Brain pericyte (primary cell): ENCODE results near the gene SLC6A3.

Experiments
- DNase-seq: peaks from one replicate; pipeline ENCODE4 v3.0.0-alpha.2; 2012; ENCODE audit warnings: low read depth, low spot score

The SLC6A3 gene

DNA sequence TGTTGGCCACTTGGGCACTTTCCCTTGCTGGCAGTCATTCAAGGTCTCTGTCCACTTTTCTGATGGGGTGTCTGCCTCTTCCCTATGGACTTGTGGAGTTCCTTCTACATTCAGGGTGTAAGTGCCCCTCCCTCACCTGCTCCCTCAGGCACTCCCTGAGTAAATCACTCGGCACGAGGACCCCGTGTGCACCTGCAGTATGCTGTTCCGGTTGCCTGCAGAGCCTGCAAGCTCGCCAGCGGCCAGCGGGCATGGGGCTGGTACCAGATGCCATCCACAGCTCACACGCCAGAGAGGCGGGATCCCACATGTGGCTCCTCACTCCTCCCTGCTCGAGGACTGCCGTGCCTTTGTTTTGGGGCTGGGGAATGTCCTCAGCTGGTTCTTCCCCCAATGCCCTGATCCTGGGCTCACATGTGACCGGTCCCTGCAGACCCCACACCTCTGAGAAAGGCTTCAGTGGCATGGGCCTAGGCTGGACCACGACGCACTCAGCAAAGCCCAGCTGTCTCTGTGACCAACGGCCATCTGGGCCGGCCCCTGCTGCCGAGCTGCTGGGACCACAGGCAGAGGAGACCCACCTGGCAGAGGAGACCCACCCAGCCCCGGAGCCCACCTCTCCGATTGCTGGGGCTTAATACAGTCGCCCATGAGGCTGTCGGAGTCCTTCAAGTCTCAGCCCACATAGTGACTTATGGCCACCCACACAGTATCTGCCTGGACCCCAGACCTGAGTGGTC, 54.2 kb downstream of the SLC6A3 start:
- no peak for DNase-seq

DNA sequence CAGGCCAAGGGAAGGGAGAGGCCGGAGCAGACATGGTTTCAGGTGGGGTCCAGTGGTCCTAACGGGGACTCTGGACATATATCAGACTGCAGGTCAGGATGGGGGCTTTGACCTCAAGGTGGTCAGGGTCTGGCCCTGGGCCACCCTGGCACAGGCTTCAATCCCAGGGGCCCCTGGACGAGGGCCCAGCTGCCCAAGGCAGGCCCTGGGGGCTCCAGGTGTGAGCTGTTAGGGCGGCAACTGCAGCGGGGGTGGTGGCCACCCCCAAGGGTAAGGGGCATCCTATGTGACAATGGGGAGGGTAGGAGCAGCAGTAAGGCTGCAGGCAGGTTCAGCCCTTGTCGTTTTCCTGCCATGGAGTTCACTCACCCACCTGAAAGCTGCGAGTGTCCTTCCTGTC, 54.9 kb downstream of the SLC6A3 start:
- DNase-seq = no peak

DNA sequence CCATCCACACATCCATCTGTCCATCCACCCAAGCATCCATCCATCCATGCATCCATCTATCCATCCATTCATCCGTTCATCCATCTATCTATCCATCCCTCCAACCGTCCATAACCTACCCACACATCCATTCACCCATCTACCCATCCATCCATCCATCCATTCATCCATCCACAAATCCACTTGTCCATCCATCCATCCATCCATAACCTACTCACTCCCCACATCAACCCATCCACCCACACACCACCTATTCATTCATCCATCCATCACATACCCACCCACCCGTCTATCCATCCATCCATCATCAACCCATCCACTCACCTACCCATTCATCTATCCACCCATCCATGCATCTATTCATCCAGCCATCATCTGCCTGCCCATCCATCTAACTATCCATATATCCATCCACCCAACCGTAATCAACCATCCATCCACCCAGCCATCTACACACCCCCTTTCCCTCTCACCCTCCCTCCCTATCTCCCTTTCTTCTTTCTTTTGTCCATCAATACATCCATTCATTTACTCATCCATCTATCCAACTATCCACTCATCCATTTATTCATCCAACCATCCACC, 56.8 kb downstream of the SLC6A3 start:
- DNase-seq = no peak

DNA sequence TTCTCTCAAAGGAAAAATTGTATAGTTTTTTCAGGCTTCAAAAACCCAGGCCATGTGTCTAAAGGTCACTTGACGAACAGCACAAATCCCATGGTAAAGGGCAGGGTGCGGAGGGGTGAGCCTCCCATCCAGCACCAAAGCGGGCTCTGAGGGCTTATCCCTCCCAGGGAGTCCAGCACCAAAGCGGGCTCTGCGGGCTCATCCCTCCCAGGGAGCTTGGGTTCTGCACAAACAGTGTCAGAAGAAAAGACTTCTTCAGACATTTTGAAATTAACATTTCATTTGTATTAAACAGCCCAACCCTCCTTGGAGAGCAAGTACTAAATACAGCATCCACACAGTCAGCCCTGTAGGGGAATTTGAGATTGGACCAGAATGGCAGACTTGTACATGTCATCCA, 57.4 kb downstream of the SLC6A3 start:
- no peak for DNase-seq

DNA sequence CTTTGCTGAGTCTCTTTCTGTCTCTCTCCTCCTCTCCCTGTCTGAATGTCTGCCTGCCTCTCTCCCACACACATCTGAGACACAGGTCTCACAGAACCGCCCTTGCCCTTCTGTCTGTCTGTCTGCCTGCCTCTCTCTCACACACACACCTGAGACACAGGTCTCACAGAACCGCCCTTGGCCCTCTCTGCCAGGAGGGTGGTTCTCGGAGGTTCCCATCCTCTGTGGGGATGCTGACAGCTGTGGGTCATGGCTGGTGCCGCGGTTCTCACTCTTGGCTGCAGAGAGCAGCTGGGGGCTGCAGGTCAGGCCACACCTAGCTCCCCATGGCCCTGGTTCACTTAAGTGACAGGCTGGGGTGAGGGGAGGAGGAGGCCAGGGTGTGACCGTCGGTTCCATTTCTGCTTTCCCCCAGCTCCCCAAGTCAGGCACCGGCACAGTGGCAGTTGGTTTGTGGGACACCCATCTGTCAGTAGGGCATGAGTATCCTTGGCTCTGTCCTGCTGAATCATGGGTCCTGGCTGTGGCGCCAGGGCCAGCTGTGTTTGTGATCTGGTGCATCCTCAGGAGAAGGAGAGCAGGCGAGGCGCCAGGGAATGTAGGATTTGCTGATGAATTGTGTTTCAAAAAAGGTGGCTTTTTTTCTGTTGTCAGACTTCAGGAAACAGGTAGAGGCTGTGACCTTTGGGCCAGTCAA, 58.0 kb downstream of the SLC6A3 start:
- DNase-seq = no peak

DNA sequence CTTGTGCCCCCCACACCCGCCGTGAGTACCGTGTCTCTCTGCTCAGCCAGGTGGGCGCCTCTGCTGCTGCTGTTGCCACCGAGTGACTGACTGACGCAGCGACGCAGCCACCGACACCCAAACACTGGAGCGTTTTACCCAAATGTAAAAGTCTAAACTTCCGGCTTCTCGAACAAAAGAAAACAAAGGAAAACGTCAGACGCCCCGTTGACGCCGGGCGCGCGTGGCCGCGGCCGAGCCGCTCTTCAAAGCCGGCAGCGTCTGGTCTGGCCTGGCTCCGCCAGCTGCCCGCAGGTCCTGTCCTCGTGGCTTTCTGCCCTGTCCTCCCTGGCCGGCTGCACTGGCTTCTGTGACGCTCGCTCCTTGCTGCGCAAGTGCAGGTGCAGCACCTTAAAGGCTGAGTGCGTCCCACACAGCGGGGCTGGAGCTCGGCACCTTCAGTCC, 58.9 kb downstream of the SLC6A3 start:
- DNase-seq = no peak

DNA sequence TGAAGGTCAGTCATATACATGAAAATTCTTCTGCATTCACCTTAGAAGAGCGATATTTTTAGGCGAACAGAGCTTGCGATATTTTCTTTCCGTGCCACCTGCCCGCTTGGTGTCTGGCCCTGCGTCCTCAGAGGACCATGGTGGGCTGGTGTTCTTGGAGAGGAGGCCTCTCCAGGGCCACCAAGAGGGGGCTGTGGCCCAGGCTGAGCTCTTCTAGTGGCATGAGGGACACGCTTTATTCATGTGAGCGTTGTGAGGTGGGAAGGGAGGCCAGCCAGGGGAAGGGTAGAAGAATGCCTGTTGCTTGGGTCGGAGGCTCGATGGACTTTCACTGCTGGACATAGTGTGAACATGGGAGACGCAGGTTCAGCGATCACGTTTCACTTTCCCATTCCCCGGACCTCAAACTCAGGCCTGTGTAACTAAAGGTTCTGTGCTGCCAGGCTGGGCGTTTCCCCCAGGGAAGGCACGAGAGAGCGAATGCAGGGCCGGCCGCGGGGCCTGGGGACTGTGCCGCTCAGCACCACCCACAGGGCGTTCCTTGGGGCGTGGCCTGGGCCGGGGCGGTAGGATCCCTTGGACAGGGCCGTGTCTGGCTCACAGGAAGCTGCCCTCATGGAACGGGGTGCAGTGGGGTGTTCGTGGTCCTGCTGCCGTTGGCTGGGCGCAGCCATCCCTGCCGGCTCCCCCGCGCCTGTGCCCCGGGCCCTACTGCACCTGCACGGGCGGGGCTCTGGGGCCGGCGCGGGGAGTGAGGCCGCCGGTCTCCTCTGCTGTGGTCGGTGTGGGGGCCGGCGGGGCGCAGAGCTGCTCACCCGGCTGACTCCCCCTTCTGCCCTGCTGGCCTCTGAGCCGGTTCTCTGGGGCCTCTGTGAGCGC, 59.6 kb downstream of the SLC6A3 start:
- DNase-seq = no peak

DNA sequence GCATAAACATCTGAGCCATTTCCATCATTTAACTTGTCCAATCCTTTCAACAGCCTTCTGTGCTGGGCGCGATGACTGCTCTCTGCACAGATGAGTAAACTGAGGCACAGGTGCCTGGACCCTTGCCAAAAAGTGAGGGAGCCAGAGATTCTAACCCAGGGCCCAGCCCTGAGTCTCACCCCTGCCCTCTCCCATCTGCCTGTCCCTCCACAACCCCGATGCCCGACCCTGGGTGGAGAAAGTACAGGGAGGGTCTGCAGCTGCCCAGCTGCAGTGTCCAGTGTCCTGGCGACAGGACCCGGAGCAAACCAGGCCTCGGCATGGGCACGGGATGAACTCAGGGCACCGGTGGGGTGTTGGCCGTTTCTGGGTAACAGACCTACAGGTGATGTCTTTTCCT, 60.7 kb downstream of the SLC6A3 start:
- no peak for DNase-seq

DNA sequence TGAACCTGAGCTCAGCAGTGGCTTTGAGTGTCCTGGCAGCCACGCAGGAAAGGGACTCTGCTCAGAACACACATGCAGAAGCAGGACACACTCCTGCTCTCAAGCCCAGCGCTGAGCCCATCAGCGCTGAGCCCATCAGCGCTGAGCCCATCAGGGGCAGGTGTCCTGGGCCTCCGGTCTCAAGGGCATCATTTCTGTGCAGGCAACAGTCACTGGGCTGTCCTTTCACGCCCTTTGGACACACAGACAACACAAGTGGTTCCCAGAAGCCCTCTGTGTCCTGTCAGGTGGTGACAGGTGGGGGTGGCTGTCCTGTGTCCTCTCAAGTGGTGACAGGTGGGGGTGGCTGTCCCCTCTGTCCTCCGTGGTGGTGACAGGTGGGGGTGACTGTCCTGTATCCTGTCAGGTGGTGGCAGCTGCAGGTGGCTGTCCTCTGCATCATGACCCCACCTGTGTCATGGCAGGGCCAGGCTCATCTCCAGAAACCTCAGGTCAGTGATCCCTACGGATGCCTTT, 61.3 kb downstream of the SLC6A3 start:
- no peak for DNase-seq

DNA sequence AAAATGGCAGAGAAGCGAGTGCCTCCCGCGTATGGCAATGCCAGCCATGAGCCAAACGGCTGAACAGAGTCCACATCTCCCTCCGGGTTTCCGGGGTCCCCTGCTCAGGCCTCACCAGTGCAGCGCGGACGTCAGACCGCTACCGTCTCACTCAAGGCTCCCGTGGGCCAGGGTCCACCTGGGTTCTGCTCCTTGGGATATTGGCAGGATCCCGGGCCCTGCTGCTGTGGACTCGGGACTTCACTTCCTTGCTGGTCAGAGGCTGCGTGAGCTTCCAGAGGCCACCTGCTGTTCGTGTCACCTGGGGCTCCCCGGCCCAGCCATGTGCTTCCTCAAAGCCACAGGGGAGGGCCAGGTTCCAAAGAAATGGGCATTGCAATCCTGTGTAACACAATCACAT, 61.9 kb downstream of the SLC6A3 start:
- DNase-seq = no peak

DNA sequence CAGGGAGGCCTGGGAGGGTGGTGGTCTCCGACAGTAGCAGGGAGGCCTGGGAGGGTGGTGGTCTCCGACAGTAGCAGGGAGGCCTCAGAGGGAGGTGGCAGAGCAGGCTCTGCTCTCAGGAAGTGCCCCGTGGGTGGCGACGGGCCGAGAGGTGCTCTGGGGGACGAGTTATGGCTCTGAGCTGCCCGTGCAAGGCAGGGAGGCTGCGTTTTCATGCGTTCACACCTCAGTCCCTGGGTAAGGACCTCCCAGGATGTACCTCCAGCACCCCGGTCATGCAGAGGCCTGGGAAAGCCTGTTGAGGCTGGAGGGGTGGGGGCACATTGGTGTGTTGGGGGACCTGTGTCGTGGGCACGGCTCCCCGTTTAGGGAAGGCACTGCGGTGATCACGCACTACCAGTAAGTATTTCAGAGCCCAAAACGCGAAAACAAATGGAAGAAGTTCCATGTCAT, 63.0 kb downstream of the SLC6A3 start:
- no peak for DNase-seq

DNA sequence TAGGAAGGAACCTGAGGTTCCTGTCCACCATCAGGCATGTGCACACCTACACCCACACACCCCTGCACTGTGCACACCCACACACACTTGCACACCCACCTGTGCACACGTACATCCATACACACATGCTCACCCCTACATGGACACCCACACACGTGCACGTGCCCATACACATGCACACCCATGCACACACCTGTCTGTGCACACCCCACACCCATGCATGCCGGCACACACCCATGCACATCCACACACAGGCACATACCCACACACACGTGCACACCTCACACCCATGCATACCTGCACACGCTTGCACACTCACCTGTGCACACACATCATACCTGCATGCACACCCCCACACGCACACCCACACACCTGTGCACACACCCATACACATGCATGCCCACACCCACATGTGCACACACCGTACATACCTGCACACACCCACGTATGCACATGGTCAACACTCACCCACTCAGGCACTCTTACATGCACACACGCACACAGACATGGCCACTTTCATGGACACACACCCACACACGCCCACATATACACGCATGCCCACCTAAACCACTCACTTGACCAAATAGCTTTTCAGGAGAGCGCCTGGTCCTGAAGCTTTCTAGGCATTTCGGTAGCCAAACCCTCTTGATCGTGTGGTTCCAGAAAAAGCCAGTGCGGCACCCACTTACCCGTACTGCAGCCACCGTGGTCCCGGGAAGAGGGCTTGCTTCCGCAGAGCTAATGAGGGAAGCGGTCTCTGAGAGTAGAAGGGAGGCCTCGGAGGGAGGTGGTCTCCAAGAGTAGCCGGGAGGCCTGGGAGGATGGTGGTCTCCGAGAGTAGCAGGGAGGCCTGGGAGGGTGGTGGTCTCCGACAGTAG, 63.6 kb downstream of the SLC6A3 start:
- DNase-seq = no peak

DNA sequence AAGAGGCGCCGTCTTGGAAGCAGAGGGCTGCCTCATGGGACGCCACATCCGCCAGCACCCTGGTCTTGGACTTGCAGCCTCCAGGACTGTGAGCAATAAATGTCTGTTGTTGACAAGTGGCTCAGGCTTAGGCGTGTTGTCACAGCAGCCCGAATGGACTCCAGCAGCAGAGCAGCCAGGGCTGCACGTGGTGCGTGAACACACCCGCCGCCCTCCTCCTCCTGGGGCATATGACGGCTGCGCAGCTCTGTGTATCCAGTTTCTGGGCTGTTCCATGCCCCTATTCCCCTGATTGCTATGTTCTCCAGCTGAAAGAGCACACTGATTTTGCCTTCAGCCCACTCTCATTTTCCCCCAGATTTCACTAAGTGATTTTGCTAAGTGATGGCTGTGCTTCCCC, 64.3 kb downstream of the SLC6A3 start:
- no peak for DNase-seq

DNA sequence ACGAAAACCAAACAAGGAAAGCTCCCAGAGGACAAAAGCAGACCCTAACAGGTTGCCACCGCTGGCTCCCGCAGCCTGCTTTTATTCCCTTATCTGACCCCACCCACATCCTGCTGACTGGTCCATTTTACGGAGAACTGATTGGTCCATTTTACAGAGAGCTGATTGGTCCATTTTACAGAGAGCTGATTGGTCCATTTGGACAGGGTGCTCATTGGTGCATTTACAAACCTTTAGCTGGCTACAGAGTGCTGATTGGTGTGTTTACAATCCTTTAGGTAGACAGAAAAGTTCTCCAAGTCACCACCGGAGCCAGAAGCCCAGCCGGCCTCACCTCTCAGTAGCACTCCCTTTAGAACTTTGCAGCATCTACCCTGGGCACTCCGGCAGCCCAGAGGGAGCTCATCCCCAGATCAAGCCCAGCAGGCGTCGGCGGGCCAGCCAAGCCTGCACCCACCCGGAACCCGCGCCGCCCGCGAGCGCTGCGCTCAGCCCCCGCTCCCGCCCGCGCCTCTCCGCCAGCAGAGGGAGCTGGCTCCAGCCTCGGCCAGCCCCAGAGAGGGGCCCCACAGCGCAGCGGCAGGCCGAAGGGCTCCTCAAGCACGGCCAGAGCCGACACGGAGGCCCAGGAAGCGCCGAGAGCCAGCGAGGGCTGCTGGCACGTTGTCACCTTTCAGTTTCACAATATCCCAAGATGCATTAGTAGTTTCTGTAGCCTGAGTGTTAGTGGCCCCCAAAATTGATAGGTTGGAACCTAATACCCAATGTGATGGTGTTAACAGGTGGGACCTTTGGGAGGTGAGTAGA, 65.0 kb downstream of the SLC6A3 start:
- no peak for DNase-seq

DNA sequence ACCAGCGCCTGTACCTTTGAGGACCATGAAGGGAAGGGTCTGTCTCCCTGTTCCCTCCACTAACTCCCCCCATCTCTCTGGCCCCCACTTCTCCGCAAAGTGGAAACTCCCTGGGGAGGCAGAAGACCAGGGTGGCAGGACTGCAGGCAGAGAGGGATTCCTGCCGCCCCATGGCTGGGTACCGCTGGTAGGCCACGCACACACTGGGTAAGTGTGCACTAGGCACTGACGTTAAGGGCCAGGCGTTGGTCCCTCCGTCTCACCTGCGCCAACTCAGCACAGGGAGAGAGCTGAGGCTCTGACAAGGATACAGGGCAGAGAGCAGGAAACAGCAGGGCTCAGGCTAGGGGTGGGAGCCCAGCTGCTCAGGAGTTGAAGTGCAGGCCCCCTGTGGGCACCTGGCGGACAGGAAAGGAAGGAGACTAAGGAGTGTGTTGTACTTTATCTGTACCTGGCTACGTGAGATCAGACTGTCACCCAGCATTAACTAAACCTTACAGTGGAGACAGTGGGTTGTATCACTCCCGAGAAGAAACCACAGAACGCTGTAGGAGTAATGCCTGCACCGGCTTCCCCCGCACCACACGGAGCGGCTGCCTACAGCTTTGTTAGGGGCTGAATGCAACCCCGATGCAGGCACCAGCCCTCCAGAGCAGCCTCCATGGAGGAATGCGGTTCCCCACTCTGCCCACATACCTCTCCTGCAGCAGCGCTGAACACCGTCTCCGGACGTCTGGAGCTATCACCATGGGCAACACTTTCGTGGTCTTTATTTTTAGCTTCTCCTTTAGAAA, 66.2 kb downstream of the SLC6A3 start:
- no peak for DNase-seq

DNA sequence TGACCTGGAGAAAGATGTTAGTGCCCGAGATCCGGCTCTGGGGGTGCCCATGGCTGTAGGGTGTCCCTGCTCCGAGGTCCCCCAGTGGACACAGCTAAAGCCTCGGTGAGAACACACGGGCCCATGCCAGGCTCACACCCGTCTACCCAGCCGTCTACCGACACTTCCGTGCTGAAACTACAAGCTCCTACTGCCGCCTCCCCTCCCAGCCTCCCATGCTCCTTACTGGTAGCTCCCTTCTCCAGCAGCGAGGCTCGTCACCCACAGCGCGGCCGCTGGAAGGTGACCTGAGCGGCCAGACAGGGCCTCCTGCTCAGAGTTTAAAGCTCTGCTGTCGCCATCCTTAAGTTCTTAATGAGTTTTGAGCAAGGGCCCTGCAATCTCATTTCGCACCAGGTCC, 67.1 kb downstream of the SLC6A3 start:
- DNase-seq = no peak

DNA sequence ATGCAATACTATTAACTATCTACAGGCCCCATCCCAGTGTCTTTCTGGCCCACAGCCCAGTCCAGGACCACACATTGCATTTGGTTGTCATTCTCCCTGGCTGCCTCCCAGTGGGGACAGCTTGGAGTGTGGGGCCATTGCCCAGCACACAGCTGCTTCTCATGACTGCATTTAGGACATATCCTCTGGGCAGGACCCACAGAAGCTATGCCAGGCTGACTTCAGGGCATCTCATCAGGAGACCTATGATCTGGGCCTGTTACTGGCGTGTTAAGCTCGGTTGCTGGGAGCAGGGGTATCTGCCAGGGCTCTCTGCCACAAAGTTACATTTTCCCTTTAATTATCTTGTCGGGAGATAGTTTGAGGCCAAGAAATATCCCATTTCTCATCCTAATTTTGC, 68.3 kb downstream of the SLC6A3 start:
- no peak for DNase-seq

DNA sequence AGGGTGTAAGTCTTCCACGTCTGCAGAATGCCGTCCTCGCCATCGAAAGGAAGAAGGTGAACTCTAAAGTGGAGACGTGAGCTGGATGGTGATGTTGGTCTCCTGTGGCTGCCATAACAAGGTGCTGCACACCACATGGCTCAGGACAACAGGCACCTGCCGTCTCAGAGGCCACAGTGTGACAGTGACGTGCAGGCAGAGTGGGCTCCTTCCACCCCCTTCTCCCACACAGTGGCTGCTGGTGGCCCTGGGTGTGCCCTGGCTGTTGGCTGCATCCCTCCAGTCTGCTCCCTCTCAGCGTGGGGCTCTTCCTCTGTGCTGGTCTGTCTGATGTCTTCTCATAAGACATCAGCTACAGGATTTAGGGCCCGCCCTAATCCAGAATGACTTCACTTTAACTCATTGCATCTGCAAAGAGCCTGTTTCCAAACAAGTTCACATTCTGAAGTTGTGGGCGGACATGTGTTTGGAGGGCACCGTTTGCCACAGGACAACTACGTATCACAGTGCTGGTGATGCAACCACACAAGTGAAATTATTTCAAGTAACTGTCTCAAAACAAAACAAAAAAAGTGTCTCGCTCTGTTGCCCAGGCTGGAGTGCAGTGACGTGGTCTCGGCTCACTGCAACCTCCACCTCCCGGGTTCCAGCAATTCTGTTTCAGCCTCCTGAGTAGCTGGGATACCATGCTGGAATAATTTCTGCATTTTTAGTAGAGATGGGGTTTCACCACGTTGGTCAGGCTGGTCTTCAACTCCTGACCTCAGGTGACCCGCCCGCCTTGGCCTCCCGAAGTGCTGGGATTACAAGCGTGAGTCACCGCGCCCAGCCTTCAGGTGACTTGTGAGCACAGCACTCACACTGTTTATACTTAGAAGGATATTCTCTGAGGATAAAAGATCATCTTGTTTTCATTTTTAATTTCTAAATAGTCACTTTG, 69.1 kb downstream of the SLC6A3 start:
- DNase-seq = no peak
